OCI-LY7 (cell line): ENCODE results near the gene PLEKHA6.

ENCODE experiments used
- CTCF ChIP-seq: fragments of 200-600 bp; sonication (generic); conservative IDR thresholded peaks from 2 replicates; pipeline ENCODE4 v1.5.1; 2014; ENCODE audit warnings: mild to moderate bottlenecking, antibody characterized with exemption, low read length, moderate library complexity, mixed read lengths
- EZH2phosphoT487 ChIP-seq: fragments of 200-600 bp; sonication (generic); IDR thresholded peaks from 2 replicates; pipeline ENCODE4 v1.6.1; 2018; ENCODE audit warnings: low read depth, borderline replicate concordance, mild to moderate bottlenecking, mixed run types, antibody characterized with exemption, low read length, moderate library complexity, mixed read lengths

- TF ChIP-seq CTCF (no peak), EZH2phosphoT487 (no peak)
Observed at GRCh38 chr1:204205486-204205885, 154.2 kb downstream of the PLEKHA6 start.
